WI38 (cell line): ENCODE measurements around the gene MKS1.

ENCODE experiments used
- H3K4me3 ChIP-seq: 2 replicates; pipeline ENCODE4 v1.5.1; 2011; ENCODE audit warnings: low read depth, mild to moderate bottlenecking, control low read depth, low read length
- CTCF ChIP-seq: IDR thresholded peaks from 2 replicates; pipeline ENCODE4 v1.5.1; 2012; ENCODE audit warnings: low read depth, mild to moderate bottlenecking, control low read depth, low read length

Gene MKS1

GRCh38 chr17:58191241-58191896, 27.7 kb downstream of the MKS1 start:
- no peak overlapping the region for H3K4me3 ChIP-seq
- TF ChIP-seq CTCF, result no peak

GRCh38 chr17:58189436-58190146, 29.5 kb downstream of the MKS1 start:
- TF ChIP-seq CTCF, result no peak

GRCh38 chr17:58187675-58188074, 31.4 kb downstream of the MKS1 start:
- H3K4me3 ChIP-seq, result no peak overlapping the region
- TF ChIP-seq CTCF, result no peak

More at GRCh38 chr17:58189436-58190146, 29.5 kb downstream of the MKS1 start:
- H3K4me3 ChIP-seq, result no peak overlapping the region

GRCh38 chr17:58187063-58187462, 32.0 kb downstream of the MKS1 start:
- no peak for TF ChIP-seq CTCF
- H3K4me3 ChIP-seq, result no peak overlapping the region

GRCh38 chr17:58186591-58186990, 32.5 kb downstream of the MKS1 start:
- H3K4me3 ChIP-seq, result no peak overlapping the region
- no peak for TF ChIP-seq CTCF

- no peak overlapping the region for H3K4me3 ChIP-seq
Measured at GRCh38 chr17:58184986-58185761, 33.9 kb downstream of the MKS1 start.

More at GRCh38 chr17:58184986-58185761, 33.9 kb downstream of the MKS1 start:
- TF ChIP-seq CTCF, result no peak
